ENCODE results near the gene RGMA. TPM values are rescaled to one million over a fixed set of nuclear protein-coding genes. Genes with fewer than 3 reads are reported as not detected.
"Not testable (repeated sequence)": the region's sequence is repeated elsewhere in the genome, so short reads cannot be mapped to it uniquely, and the experiment has no call there.

The RGMA gene
- total and polyA plus RNA-seq, 2 donors (not counting 1 experiment from before 2014, with no cell fraction given) = not detected

DNA sequence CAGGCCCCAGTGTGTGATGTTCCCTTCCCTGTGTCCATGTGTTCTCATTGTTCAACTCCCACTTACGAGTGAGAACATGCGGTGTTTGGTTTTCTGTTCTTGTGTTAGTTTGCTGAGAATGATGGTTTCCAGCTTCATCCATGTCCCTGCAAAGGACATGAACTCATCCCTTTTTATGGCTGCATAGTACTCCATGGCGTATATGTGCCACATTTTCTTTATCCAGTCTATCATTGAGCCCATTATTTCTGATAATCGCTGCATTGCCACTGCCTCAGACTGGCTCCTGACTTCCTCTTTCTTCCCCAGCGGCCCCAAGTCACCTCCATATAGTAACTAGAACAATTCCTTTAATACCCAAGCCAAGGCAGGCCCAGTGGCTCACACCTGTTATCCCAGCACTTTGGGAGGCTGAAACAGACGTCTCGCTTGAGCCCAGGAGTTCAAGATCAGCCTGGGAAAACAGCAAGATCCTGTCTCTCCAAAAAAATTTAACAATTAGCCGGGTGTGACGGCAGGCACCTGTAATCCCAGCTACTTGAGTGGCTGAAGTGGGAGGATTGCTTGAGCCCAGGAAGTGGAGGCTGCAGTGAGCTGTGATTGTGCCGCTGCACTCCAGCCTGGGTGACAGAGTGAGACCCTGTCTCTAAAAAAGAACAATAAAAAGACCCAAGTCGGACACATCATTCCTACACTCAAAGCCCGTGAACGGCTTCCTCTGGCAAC is 49.3 kb downstream of the RGMA start:
- H3K9me3 ChIP-seq (ENCODE audit: control extremely low read depth in 1 of 3, control insufficient read depth in 2 of 3, insufficient read depth in 1 of 3, low read length in 2 of 3); H3K4me3 Mint-ChIP-seq; H3K27ac Mint-ChIP-seq; H4K20me1 ChIP-seq (ENCODE audit: control insufficient read depth, insufficient read depth, low read length, poor library complexity, severe bottlenecking); CTCF ChIA-PET; H3K27ac ChIP-seq (ENCODE audit: low read length in 2 of 2); POLR2A ChIA-PET; H3K9me3 Mint-ChIP-seq (ENCODE audit: insufficient read depth); H3K79me2 ChIP-seq (ENCODE audit: control insufficient read depth, insufficient read depth, low read length); DNase-seq; ATAC-seq (ENCODE audit: low read depth); H3K4me3 ChIP-seq (ENCODE audit: control extremely low read depth in 1 of 5, extremely low read depth in 1 of 5, insufficient read depth in 1 of 5, low read depth in 2 of 5, low read length in 4 of 5); H3K9ac ChIP-seq (ENCODE audit: low read length); H2AFZ ChIP-seq (ENCODE audit: insufficient read depth, low read depth, low read length, poor library complexity, severe bottlenecking); H3K4me2 ChIP-seq (replicated peaks; ENCODE audit: low read depth, low read length, poor library complexity, severe bottlenecking); H3K27me3 ChIP-seq (replicated peaks in 1 of 4; ENCODE audit: control extremely low read depth in 1 of 4, control insufficient read depth in 3 of 4, insufficient read depth in 4 of 4, low read length in 3 of 4); H3K36me3 ChIP-seq (replicated peaks in 1 of 2; ENCODE audit: control extremely low read depth in 1 of 2, control insufficient read depth in 1 of 2, extremely low read depth in 1 of 2, insufficient read depth in 2 of 2, low read length in 1 of 2): not testable (repeated sequence)
- peaks cover 14% of the 10 kb centered on the region for H3K27me3 Mint-ChIP-seq
- peaks cover 0 to 10% of the 10 kb centered on the region in 2 donors for H3K4me1 ChIP-seq (ENCODE audit: control insufficient read depth in 2 of 2, insufficient read depth in 2 of 2, low read length in 2 of 2)
- peaks cover 13% of the 10 kb centered on the region for H3K4me1 Mint-ChIP-seq
- 82% methylated on average over 10 of the region's 13 CpGs for WGBS (ENCODE audit: insufficient coverage)
- intact Hi-C loops (cut with micrococcal nuclease) = loop anchor here (10.0 kb wide), 1 partner anchor 1085 kb away; no protein-coding TSS in a partner anchor

DNA sequence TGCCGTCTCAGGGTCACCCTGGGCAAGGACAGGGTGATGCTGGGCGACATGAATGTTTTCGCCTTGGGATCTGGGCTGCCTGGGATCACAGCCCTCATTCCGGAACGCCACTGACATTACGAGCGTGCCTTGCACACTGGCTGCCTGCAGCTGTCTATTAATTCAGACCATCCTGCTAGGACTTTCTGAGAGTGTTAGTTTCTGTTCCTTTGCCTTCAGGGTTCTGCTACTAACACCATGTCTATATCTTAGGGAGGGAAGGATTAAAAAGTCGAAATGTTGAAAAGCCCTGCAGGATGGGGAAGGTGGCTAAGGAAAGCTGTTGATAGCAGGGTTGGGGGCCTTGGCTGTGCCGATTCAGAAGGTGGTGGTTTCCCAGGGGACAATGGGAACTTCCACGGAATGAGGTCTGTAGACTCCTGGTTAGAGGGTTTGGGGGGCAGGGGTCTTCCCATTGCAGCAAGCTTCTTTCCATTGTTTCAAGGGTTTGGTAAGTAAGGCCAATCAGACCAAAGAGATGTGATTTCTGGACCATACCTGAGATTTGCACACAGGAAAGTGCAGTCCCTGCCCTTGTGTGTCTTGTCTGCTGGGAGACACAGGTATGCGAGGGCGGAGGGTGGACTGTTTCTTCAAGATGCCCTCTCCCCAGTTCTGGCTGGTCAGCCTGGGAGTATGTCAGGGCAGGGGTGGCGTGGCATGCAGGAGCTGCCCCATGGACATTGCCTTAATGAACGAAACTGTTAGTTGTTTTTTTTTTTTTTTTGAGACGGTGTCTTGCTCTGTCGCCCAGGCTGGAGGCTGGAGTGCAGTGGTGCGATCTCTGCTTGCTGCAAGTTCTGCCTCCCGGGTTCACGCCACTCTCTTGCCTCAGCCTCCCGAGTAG is 50.9 kb downstream of the RGMA start:
- intact Hi-C loops (cut with micrococcal nuclease) = loop anchor here (10.0 kb wide), 1 partner anchor 1087 kb away; no protein-coding TSS in a partner anchor
- ChIA-PET POLR2A (no interaction called here), CTCF (no interaction called here)
- no peak overlapping the region for H3K4me2 ChIP-seq (replicated peaks; ENCODE audit: low read depth, low read length, poor library complexity, severe bottlenecking)
- peaks cover 0 to 10% of the 10 kb centered on the region in 2 donors for H3K4me1 ChIP-seq (ENCODE audit: control insufficient read depth in 2 of 2, insufficient read depth in 2 of 2, low read length in 2 of 2)
- H3K9ac ChIP-seq (ENCODE audit: low read length) = no peak overlapping the region
- Mint-ChIP-seq H3K27me3 (peaks cover 13% of the 10 kb centered on the region), H3K9me3 (ENCODE audit: insufficient read depth) (no peaks in the 10 kb centered on the region), H3K4me1 (peaks cover 13% of the 10 kb centered on the region), H3K4me3 (no peak overlapping the region), H3K27ac (no peak overlapping the region)
- TF ChIP-seq EZH2 (IDR thresholded peaks at IDR 0.05; ENCODE audit: borderline replicate concordance, insufficient read depth, low read depth, low read length, poor library complexity, severe bottlenecking) = no peak
- TF ChIP-seq, protein P1, sequence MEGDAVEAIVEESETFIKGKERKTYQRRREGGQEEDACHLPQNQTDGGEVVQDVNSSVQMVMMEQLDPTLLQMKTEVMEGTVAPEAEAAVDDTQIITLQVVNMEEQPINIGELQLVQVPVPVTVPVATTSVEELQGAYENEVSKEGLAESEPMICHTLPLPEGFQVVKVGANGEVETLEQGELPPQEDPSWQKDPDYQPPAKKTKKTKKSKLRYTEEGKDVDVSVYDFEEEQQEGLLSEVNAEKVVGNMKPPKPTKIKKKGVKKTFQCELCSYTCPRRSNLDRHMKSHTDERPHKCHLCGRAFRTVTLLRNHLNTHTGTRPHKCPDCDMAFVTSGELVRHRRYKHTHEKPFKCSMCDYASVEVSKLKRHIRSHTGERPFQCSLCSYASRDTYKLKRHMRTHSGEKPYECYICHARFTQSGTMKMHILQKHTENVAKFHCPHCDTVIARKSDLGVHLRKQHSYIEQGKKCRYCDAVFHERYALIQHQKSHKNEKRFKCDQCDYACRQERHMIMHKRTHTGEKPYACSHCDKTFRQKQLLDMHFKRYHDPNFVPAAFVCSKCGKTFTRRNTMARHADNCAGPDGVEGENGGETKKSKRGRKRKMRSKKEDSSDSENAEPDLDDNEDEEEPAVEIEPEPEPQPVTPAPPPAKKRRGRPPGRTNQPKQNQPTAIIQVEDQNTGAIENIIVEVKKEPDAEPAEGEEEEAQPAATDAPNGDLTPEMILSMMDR (IDR thresholded peaks at IDR 0.05) = no peak
- no peak overlapping the region for H3K4me3 ChIP-seq (ENCODE audit: control extremely low read depth in 1 of 5, extremely low read depth in 1 of 5, insufficient read depth in 1 of 5, low read depth in 2 of 5, low read length in 4 of 5)
- H3K9me3 ChIP-seq (ENCODE audit: control extremely low read depth in 1 of 3, control insufficient read depth in 2 of 3, insufficient read depth in 1 of 3, low read length in 2 of 3) = no peaks in the 10 kb centered on the region
- DNase-seq = no peak
- peaks cover 0 to 7% (median 0%) of the 10 kb centered on the region in 4 experiments for H3K27me3 ChIP-seq (replicated peaks in 1 of 4; ENCODE audit: control extremely low read depth in 1 of 4, control insufficient read depth in 3 of 4, insufficient read depth in 4 of 4, low read length in 3 of 4)
- H3K27ac ChIP-seq (ENCODE audit: low read length in 2 of 2) = no peak overlapping the region
- 96% methylated on average over 11 of the region's 20 CpGs for WGBS (ENCODE audit: insufficient coverage)
- ATAC-seq (ENCODE audit: low read depth) = no peak
- no peaks in the 10 kb centered on the region for H3K79me2 ChIP-seq (ENCODE audit: control insufficient read depth, insufficient read depth, low read length)
- H3K36me3 ChIP-seq (replicated peaks in 1 of 2; ENCODE audit: control extremely low read depth in 1 of 2, control insufficient read depth in 1 of 2, extremely low read depth in 1 of 2, insufficient read depth in 2 of 2, low read length in 1 of 2) = no peaks in the 10 kb centered on the region
- H4K20me1 ChIP-seq (ENCODE audit: control insufficient read depth, insufficient read depth, low read length, poor library complexity, severe bottlenecking) = no peaks in the 10 kb centered on the region
- H2AFZ ChIP-seq (ENCODE audit: insufficient read depth, low read depth, low read length, poor library complexity, severe bottlenecking) = no peak overlapping the region
